SK-N-SH (cell line): ENCODE data around the gene EEF1AKMT3. TPM values are rescaled to one million over a fixed set of nuclear protein-coding genes. Genes with fewer than 3 reads are reported as not detected.
A peak's percentile ranks its signal among the peaks of the same experiment; 100 is the strongest.

ENCODE experiments used
- CTCF ChIA-PET: fragments of 300-600, 350-600 bp; formaldehyde crosslinking; extraction: SDS; loops from one replicate; lab custom pipeline; 2021; lab: Yijun Ruan, JAX
- POLR2A ChIA-PET: fragments of 350-600 bp; sonication (Branson Sonifier 250); formaldehyde crosslinking; extraction: SDS; loops from one replicate; lab custom pipeline; 2020; ENCODE audit warnings: antibody characterized with exemption, inconsistent platforms; lab: Yijun Ruan, JAX
- DNase-seq: peaks from one replicate; pipeline ENCODE4 v3.0.0; 2012
- H2AFZ ChIP-seq: fragments of 200-600 bp; sonication (generic); 2 replicates; pipeline ENCODE4 v1.8.1; 2016; ENCODE audit warnings: antibody characterized with exemption, mild to moderate bottlenecking, low read depth
- H3F3A ChIP-seq: fragments of 200-600 bp; sonication (generic); replicated peaks from 2 replicates; pipeline ENCODE3; 2016; ENCODE audit warnings: antibody characterized with exemption, mild to moderate bottlenecking; ENCODE audit not compliant: insufficient read depth
- H3K27ac ChIP-seq, 2 experiments: fragments of 200-500 bp in 1 of 2; fragments of 200-600 bp in 1 of 2; sonication (Bioruptor generic) in 1 of 2; sonication (generic), shearing (Covaris generic) in 1 of 2; 2 replicates each; pipeline versions ENCODE4 v1.5.1 to v1.6.1; 2014 to 2016; ENCODE audit warnings: low read depth in 2 of 2, inconsistent platforms in 1 of 2, low read length in 1 of 2, mild to moderate bottlenecking in 1 of 2, mixed read lengths in 1 of 2
- H3K27me3 ChIP-seq: fragments of 200-600 bp; sonication (generic), shearing (Covaris generic); 2 replicates; pipeline ENCODE4 v1.6.1; 2016; ENCODE audit warnings: mixed run types; ENCODE audit not compliant: insufficient read depth
- H3K36me3 ChIP-seq, 2 experiments: fragments of 200-500 bp in 1 of 2; fragments of 200-600 bp in 1 of 2; sonication (Bioruptor generic) in 1 of 2; sonication (generic) in 1 of 2; replicated peaks in 1 of 2; 2 replicates each; pipeline versions ENCODE3 to v1.5.1; 2014 to 2016; ENCODE audit warnings: low read length in 1 of 2, mild to moderate bottlenecking in 1 of 2; ENCODE audit not compliant: insufficient read depth in 2 of 2, control insufficient read depth in 1 of 2
- H3K4me1 ChIP-seq, 2 experiments: fragments of 200-500 bp in 1 of 2; fragments of 200-600 bp in 1 of 2; sonication (Bioruptor generic) in 1 of 2; sonication (generic), shearing (Covaris generic) in 1 of 2; 2 replicates each; pipeline versions ENCODE4 v1.5.1 to v1.6.1; 2014 to 2016; ENCODE audit warnings: low read depth in 1 of 2, low read length in 1 of 2, mixed run types in 1 of 2; ENCODE audit not compliant: insufficient read depth in 2 of 2, control insufficient read depth in 1 of 2
- H3K4me2 ChIP-seq: fragments of 200-600 bp; sonication (generic), shearing (Covaris generic); 2 replicates; pipeline ENCODE4 v1.6.1; 2017; ENCODE audit warnings: mixed run types
- H3K4me3 ChIP-seq, 2 experiments: fragments of 200-500 bp in 1 of 2; fragments of 200-600 bp in 1 of 2; sonication (Bioruptor generic) in 1 of 2; sonication (generic), shearing (Covaris generic) in 1 of 2; 2 replicates each; pipeline versions ENCODE4 v1.5.1 to v1.8.1; 2014 to 2016; ENCODE audit warnings: low read depth in 2 of 2, inconsistent platforms in 1 of 2, low read length in 1 of 2, mild to moderate bottlenecking in 1 of 2, mixed read lengths in 1 of 2, moderate library complexity in 1 of 2
- H3K79me2 ChIP-seq: fragments of 200-600 bp; sonication (generic); 2 replicates; pipeline ENCODE4 v1.8.1; 2017; ENCODE audit warnings: mild to moderate bottlenecking; ENCODE audit not compliant: insufficient read depth
- H3K9ac ChIP-seq: fragments of 200-600 bp; sonication (generic); 2 replicates; pipeline ENCODE4 v1.6.1; 2017; ENCODE audit warnings: mixed run types
- H3K9me2 ChIP-seq: fragments of 200-600 bp; sonication (generic); 2 replicates; pipeline ENCODE4 v1.6.1; 2017; ENCODE audit warnings: mixed run types
- H3K9me3 ChIP-seq: fragments of 200-600 bp; sonication (generic); 2 replicates; pipeline ENCODE4 v1.6.1; 2017; ENCODE audit warnings: mixed run types, mild to moderate bottlenecking, moderate library complexity
- H4K20me1 ChIP-seq: fragments of 200-600 bp; sonication (generic); 2 replicates; pipeline ENCODE4 v1.6.1; 2017; ENCODE audit warnings: mild to moderate bottlenecking, mixed run types; ENCODE audit not compliant: insufficient read depth
- EZH2phosphoT487 ChIP-seq: fragments of 200-600 bp; sonication (generic); IDR thresholded peaks from 2 replicates; pipeline ENCODE4 v1.6.1; 2017; ENCODE audit warnings: low read depth, mixed run types, mild to moderate bottlenecking, antibody characterized with exemption, moderate library complexity, borderline replicate concordance
- GABPA ChIP-seq: IDR thresholded peaks from 2 replicates; pipeline ENCODE4 v1.4.0; 2012; ENCODE audit warnings: low read depth, mild to moderate bottlenecking
- MAX ChIP-seq: IDR thresholded peaks from 2 replicates; pipeline ENCODE4 v1.4.0; 2012; ENCODE audit warnings: low read depth
- MEF2A ChIP-seq: IDR thresholded peaks from 2 replicates; pipeline ENCODE4 v1.4.0; 2012; ENCODE audit warnings: low read depth, borderline replicate concordance
- NRF1 ChIP-seq: IDR thresholded peaks from 2 replicates; pipeline ENCODE4 v1.6.1; 2012; ENCODE audit warnings: low read depth, mild to moderate bottlenecking, low read length
- PBX3 ChIP-seq: IDR thresholded peaks from 2 replicates; pipeline ENCODE4; 2012
- POLR2AphosphoS5 ChIP-seq: IDR thresholded peaks from 2 replicates; pipeline ENCODE4 v1.6.1; 2012; ENCODE audit warnings: low read depth, low read length
- RAD21 ChIP-seq: IDR thresholded peaks from 2 replicates; pipeline ENCODE4 v1.6.1; 2012; ENCODE audit warnings: mild to moderate bottlenecking, low read length
- REST ChIP-seq: IDR thresholded peaks from 2 replicates; pipeline ENCODE4 v1.6.1; 2012; ENCODE audit warnings: mild to moderate bottlenecking, low read depth, low read length, moderate library complexity
- RFX5 ChIP-seq: IDR thresholded peaks from 2 replicates; pipeline ENCODE4 v1.6.1; 2012; ENCODE audit warnings: mild to moderate bottlenecking, improper control_type of control experiment, low read length
- SMC3 ChIP-seq: IDR thresholded peaks from 2 replicates; pipeline ENCODE4 v1.6.1; 2012; ENCODE audit warnings: low read depth, low read length, improper control_type of control experiment
- TAF1 ChIP-seq: IDR thresholded peaks from 2 replicates; pipeline ENCODE4 v1.6.1; 2012; ENCODE audit warnings: low read depth, mild to moderate bottlenecking, low read length, moderate library complexity, borderline replicate concordance
- USF1 ChIP-seq: IDR thresholded peaks from 2 replicates; pipeline ENCODE4 v1.4.0; 2012; ENCODE audit warnings: low read depth, borderline replicate concordance
- YY1 ChIP-seq: IDR thresholded peaks from 2 replicates; pipeline ENCODE4 v1.4.0; 2012; ENCODE audit warnings: low read depth, mild to moderate bottlenecking
- ZBTB33 ChIP-seq: IDR thresholded peaks from 2 replicates; pipeline ENCODE4 v1.4.0; 2012; ENCODE audit warnings: low read depth, borderline replicate concordance
- WGBS: methylation state at CpG from one replicate; pipeline ENCODE4 v1.1.6; 2017; ENCODE audit warnings: low lambda C conversion rate; 5-methylcytosine and 5-hydroxymethylcytosine counted together
- polyA plus RNA-seq, 3 experiments: library from polyadenylated mRNA; depleted of rRNA; stranded (reverse); fragments of >200 nt; gene quantifications; 2 replicates each; pipeline ENCODE4 v1.2.3, GENCODE V29; 2012

The EEF1AKMT3 gene
- polyA plus RNA-seq, 1 of the 3 experiments (the other 2 are of a cell fraction): 10.3 TPM

- H3K4me2 ChIP-seq: no peak overlapping the region
- WGBS: 94% methylated on average over 16 of the region's 21 CpGs
- no peaks in the 10 kb centered on the region for H3K27me3 ChIP-seq
- H3K9ac ChIP-seq: no peak overlapping the region
- H3K27ac ChIP-seq: no peak overlapping the region
- H3F3A ChIP-seq: peaks cover 18% of the 10 kb centered on the region
- no peaks in the 10 kb centered on the region for H3K79me2 ChIP-seq
- H4K20me1 ChIP-seq: no peaks in the 10 kb centered on the region
- DNase-seq: no peak
- TF ChIP-seq RFX5 (no peak), MEF2A (no peak), SMC3 (no peak), PBX3 (no peak), REST (peak; percentile 82; the same call in 1 of the 2 replicates)
- H3K9me2 ChIP-seq: no peaks in the 10 kb centered on the region
- no peaks in the 10 kb centered on the region for H3K9me3 ChIP-seq
- H3K36me3 ChIP-seq: peaks cover 3 to 15% of the 10 kb centered on the region in 2 experiments
- ChIA-PET CTCF (interaction anchor here (3.1 to 9.4 kb wide), 2 partner anchors 8 to 145 kb away, joined by 9 to 133 read pairs; partner anchors contain the start of gene AGAP2), POLR2A (no interaction called here)
- peaks cover 0 to 8% of the 10 kb centered on the region in 2 experiments; a peak in 1 of 4 replicates for H3K4me1 ChIP-seq
- H2AFZ ChIP-seq: no peak overlapping the region
- no peak overlapping the region for H3K4me3 ChIP-seq
Measured at GRCh38 chr12:57727758-57728395, 44.5 kb upstream of the EEF1AKMT3 start.

- TF ChIP-seq SMC3: no peak
- TF ChIP-seq MAX: no peak
- TF ChIP-seq MEF2A: no peak
- no peak for TF ChIP-seq YY1
- no peak for TF ChIP-seq EZH2phosphoT487
- TF ChIP-seq RFX5: no peak
- TF ChIP-seq GABPA: no peak
- no peak for TF ChIP-seq RAD21
- TF ChIP-seq NRF1: no peak
- no peak for TF ChIP-seq TAF1
- TF ChIP-seq USF1: no peak
- no peak for TF ChIP-seq POLR2AphosphoS5
- no peak for TF ChIP-seq ZBTB33
- peaks cover 0 to 8% of the 10 kb centered on the region in 2 experiments; a peak in 1 of 4 replicates for H3K4me1 ChIP-seq
- peaks cover 3 to 17% of the 10 kb centered on the region in 2 experiments for H3K36me3 ChIP-seq
- no peak overlapping the region for H3K9ac ChIP-seq
- H3K9me2 ChIP-seq: no peaks in the 10 kb centered on the region
- H2AFZ ChIP-seq: no peak overlapping the region
- no peaks in the 10 kb centered on the region for H3K79me2 ChIP-seq
- WGBS: 71% methylated on average over 5 of the region's 5 CpGs
- POLR2A ChIA-PET: interaction anchor here (0.8 kb wide), 1 partner anchor 15 kb away, joined by 3 read pairs; no protein-coding TSS in a partner anchor
- CTCF ChIA-PET: interaction anchor here (0.6 to 0.9 kb wide), 2 partner anchors 96 to 126 kb away, joined by 3 to 4 read pairs; partner anchors contain the start of gene B4GALNT1
- no peaks in the 10 kb centered on the region for H4K20me1 ChIP-seq
- H3K4me2 ChIP-seq: no peak overlapping the region
- no peak overlapping the region for H3K27ac ChIP-seq
- peaks cover 15% of the 10 kb centered on the region for H3F3A ChIP-seq
- H3K4me3 ChIP-seq: no peak overlapping the region
- H3K9me3 ChIP-seq: no peaks in the 10 kb centered on the region
- no peak for DNase-seq
- H3K27me3 ChIP-seq: no peaks in the 10 kb centered on the region
Measured at GRCh38 chr12:57729321-57729844, 43.0 kb upstream of the EEF1AKMT3 start.
